HG03103 (cell line): ENCODE measurements around the gene TMC7.

Source experiments
- ATAC-seq: cut with Tn5 transposase; IDR thresholded peaks from one replicate; pipeline ENCODE4 v1.9.1; 2021; ENCODE audit warnings: low read depth; ENCODE audit not compliant: unreplicated experiment

The TMC7 gene

GRCh38 chr16:19021747-19022146 lies 38.0 kb downstream of the TMC7 start:
- ATAC-seq: no peak

DNA sequence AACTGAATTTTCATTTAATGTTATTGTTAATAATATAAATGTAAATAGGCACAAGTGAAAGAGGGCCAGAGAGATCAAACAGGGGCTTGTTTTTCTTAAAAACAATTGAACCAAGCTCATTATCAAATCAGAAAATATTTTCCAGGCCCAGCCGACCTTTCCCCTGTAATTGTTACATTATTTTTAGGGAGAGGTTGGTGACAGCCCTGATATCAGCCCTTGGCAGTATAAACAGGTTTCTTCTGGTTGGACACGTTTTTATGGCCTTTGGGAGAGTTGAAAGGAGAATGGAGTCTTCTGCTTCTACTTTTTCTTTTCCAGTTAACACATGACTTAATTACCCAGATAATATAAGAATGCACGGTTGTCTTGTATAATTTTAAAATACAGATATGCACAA lies 43.7 kb downstream of the TMC7 start:
- ATAC-seq: no peak

DNA sequence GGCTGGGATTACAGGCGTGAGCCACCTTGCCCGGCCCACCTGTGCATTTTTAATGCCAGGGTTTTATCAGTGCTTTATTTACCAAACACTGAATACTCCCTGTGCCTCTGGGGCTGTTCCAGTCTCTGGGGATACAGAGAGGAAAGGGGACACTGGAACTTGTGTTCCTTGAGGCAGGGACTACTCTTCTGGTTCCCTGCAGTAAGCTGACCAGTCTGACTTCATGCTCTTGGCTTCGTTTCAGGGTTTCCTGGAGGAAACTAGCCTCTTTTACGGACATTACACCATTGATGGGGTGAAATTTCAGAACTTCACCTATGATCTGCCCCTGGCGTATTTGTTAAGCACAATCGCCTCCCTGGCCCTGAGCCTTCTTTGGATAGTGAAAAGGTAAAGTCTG lies 46.2 kb downstream of the TMC7 start:
- no peak for ATAC-seq

DNA sequence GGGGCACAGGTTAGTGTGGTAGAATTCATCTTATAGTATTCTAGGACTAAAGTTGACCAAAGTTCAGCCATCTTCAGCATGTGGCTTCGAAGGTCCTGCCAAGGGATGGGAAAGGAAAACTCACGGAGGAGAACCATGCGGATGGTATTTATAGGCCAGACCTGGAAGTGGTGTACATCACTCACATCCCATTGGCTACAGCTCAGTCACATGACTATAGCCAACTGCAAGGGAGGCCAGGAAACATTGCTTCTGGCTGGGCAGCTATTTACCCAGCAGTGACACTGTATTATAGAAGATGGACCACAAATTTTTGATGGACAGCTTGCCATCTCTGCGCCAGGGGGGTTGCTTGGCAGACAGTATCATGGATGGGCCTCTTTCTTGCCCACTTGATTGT lies 48.0 kb downstream of the TMC7 start:
- ATAC-seq: no peak

DNA sequence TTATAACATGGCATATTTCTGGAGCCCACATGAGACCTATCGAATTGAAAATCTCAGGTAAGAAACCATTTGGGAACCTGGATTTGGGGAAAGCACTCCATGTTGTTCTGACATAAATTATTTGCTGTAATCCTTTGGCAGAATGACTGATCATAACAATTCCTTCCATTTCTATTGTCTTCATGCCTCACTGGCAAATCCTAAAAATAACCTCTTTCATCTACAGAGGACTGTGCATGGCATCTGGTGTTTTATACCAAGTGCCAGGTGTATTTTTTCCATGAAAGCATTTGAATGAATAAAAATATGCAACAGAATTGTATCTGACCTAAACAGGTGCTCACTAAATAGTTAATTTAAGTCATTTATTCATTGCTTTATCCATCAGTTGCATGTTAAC lies 50.0 kb downstream of the TMC7 start:
- no peak for ATAC-seq

DNA sequence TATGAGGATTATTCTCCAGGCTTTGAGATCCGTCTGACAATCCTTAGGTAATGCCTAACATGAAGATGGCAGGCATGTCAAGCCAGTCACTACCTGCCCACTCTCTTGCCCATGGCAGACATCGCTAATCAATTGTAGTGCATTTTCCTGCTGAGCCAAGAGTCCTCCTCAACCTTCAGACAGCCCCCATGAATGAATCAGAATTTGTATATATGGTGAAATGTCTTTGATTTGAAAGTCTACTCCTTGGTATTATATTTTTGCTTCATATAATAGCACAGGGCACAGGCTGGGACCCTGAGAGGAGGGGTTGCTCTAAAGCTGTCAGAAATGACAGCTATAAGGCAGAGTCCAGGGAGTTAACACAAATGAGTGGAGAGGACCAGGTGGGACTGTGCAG lies 56.7 kb downstream of the TMC7 start:
- ATAC-seq: no peak

GRCh38 chr16:19044769-19045168 lies 61.0 kb downstream of the TMC7 start:
- ATAC-seq: no peak

GRCh38 chr16:19046062-19046461 lies 62.3 kb downstream of the TMC7 start:
- ATAC-seq: no peak

- no peak for ATAC-seq
These were observed 79.0 kb downstream of the TMC7 start for GRCh38 chr16:19062706-19063105.

- no peak for ATAC-seq
These were observed 83.2 kb downstream of the TMC7 start for GRCh38 chr16:19066988-19067348.

- peak; percentile 82 for ATAC-seq
These were observed 83.9 kb downstream of the TMC7 start, which contains the start of gene COQ7 for GRCh38 chr16:19067349-19068236. Gene COQ7, plus strand, starts transcription at chr16:19067614. Its CDS starts 51 bp downstream, at chr16:19067665.

DNA sequence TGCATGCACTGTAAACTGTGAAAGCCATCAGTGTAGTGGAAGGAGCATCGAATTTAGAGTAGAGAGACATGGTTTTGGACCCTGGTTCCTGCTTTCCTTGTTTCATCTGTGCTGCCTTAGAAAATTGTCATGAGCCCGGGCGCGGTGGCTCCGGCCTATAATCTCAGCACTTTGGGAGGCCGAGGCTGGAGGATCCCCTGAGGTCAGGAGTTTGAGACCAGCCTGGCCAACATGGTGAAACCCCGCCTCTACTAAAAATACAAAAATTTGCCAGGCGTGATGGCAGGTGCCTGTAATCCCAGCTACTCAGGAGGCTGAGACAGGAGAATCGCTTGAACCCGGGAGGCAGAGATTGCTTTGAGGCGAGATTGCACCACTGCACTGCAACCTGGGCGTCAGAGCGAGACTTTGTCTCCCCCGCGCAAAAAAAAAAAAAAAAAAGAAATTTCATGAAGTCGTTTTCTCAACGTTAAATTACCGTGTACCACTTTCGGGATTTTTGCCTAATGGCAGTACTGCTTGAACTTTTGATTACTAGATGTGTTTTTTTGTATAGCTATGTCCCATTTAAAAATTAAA lies 84.6 kb downstream of the TMC7 start:
- no peak for ATAC-seq

DNA sequence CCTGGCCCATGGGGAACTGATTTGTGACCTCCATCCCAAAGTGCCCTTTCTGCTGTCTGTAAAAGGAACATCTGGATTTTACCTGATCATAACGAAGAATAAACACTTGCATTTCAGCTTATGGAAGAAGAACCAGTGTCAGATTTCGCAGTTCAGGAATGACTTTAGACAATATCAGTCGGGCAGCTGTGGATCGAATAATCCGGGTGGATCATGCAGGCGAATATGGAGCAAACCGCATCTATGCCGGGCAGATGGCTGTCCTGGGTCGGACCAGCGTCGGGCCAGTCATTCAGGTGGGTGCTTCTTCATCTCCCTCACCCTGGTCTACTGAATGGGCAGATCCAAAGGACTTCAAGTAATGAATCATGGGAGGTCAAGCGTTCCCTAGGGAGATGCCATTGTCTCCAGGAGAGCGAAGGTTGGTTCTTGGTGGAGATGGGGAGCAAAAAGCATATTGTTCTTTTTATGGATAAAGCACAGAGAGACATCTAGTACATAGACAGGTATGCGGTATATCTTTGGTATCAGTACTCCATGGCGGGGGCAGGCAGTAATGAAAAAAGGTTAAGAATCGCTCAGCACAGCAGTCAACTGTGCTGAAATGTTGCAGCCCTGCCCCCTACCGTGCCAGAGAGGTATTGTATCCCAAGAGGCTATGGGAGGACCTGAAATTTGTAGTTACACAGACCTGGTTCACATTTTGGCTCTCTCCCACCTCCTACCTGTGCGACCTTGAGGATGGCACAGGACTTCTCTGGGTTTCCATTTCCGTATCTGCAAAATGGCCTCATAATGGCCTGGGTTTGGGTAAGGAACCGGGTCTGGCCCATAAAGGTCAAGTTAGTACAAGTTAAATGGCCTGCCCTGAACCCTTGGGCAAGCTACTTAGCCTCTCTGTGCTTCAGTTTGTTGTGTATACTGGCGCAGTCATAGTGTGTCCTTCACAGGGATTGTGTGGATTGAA lies 88.4 kb downstream of the TMC7 start:
- ATAC-seq: no peak

- no peak for ATAC-seq
These were observed 89.6 kb downstream of the TMC7 start for GRCh38 chr16:19073344-19073743.

DNA sequence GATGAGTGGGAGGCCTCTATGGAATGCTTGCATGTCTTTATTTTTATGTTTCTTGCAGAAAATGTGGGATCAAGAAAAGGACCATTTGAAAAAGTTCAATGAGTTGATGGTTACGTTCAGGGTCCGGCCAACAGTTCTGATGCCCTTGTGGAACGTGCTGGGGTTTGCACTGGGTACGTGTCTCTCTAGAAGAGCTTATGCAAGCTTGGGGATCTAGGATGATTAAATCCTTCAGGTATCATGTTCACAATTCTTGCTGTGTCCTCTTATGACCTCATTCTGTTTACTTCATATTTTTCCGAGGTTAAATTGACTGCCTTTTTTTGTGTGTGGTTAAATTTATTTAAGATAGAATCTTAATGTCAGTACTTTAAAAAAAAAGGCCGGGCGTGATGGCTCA lies 90.1 kb downstream of the TMC7 start:
- no peak for ATAC-seq

GRCh38 chr16:19075511-19075910 lies 91.8 kb downstream of the TMC7 start:
- no peak for ATAC-seq

- ATAC-seq: no peak
These were observed 94.1 kb downstream of the TMC7 start for GRCh38 chr16:19077879-19078278.

GRCh38 chr16:19083670-19084069 lies 99.9 kb downstream of the TMC7 start:
- ATAC-seq: no peak

DNA sequence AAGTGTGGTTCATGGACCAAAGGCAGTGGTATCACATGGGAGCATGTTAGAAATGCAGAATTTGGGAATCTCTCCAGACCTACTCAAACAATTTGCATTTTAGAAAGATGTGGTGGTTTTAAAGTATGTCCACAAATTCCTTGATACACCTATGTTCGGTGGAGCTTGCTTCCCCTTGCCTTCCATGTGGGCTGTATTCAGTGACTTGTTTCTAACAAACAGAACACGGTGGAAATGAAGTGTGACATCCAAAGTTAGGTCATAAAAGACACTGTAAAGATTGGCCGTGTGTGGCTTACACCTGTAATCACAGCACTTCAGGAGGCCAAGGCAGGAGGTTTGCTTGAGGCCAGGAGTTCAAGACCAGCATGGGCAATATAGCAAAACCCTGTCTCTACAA lies 100.4 kb downstream of the TMC7 start:
- no peak for ATAC-seq

- ATAC-seq: no peak
These were observed 101.1 kb downstream of the TMC7 start for GRCh38 chr16:19084879-19085278.

- ATAC-seq: no peak
These were observed 102.0 kb downstream of the TMC7 start for GRCh38 chr16:19085679-19086200.
